Right forelimb (tissue), 1 donor: ENCODE results near the gene IGSF11.
"Not testable (repeated sequence)": the region's sequence is repeated elsewhere in the genome, so short reads cannot be mapped to it uniquely, and the experiment has no call there.

Experiments used
- DNase-seq: peaks from one replicate; pipeline ENCODE4 v3.0.0-alpha.2; 2018

IGSF11 gene

GRCh38 chr3:118859950-118860349, 174.7 kb downstream of the IGSF11 start:
- no peak for DNase-seq

- not testable (repeated sequence) for DNase-seq
Observed at GRCh38 chr3:118851466-118852193, 183.0 kb downstream of the IGSF11 start.

GRCh38 chr3:118850687-118851086, 184.0 kb downstream of the IGSF11 start:
- no peak for DNase-seq
